Activated CD4-positive, alpha-beta T cell treated with anti-CD3 and anti-CD28 coated beads for 1 hour (primary cell): Measurements from ENCODE around the gene RANBP1.

Experiments used
- DNase-seq: peaks from one replicate; pipeline ENCODE4 v3.0.0-alpha.2; 2020

RANBP1 gene

GRCh38 chr22:20125201-20126174, 9.6 kb downstream of the RANBP1 start:
- DNase-seq = no peak

DNA sequence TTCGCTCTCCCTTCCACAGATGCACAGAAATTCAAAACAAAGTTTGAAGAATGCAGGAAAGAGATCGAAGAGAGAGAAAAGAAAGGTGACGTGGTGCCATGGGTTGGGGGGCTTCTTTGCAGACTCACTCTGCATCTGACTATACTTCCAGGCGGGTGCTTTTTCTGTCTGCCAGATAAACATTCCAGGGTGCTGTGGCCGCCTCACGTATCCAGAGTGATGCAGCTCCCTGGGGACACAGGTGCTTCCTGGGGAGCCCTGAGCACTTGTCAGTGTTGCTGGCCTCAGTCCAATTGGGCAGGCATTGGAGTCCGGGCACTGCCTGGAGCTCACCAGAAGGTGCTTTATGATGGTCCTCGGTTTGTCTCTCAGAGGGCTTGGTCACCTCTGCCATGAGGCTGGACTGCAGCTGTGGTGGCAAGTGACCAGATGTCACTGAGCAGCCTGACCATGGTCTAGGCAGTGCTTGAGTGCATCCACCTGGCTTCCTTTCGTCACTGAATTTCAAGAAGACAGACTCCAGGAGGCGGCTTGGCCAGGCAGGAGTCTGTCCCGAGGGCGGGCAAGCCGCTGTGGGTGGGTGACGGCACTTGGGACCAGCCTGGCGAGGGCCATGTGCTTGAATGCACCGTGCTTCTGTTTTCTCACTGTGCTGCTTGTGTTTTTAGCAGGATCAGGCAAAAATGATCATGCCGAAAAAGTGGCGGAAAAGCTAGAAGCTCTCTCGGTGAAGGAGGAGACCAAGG, 10.6 kb downstream of the RANBP1 start:
- DNase-seq = no peak

- DNase-seq = no peak
These were observed 11.5 kb downstream of the RANBP1 start for GRCh38 chr22:20127318-20127868.

GRCh38 chr22:20127869-20128618, 12.1 kb downstream of the RANBP1 start:
- no peak for DNase-seq

GRCh38 chr22:20128619-20128901, 12.7 kb downstream of the RANBP1 start:
- DNase-seq = no peak

DNA sequence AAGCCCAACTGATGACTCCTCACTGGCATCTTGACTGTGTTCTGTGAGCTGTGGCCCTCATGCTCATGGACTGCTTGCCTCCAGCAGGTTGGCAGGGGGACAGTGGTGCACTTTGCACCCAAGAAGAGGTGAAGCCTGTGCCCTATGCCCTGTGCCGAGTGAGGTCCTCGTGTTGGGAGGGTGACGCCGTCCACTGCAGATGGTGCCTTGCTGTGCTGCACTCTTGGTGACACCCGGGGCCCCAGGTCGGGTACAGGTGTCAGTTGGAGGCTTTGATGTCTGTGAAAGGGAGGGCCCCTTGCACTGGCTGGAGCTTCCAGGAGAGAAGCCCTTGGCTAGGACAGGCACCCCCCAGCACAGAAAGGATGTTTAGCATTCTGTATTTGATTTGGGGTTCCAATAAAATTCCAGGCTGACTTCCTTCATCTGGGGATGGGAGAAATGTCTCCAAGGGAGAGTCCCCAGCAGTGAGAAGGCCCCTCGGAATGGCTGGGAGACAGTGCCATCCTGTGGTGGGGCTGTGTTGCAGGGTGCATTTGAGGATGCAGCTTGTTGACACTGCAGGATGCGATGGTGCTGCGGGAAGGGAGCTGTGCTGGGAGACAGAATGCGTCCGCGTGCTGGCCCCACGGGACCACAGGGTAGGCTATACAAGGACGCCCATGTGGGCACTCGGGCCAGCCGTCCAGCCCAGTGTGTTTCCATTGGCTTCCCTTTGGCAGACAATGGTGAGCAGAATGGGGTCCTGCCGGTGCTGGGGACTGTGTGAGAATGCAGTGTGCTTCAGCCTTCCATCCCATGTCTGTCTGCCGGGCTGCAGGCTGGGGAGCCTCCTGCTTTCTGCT, 13.2 kb downstream of the RANBP1 start:
- peak; percentile 30 for DNase-seq

GRCh38 chr22:20129747-20130014, 13.8 kb downstream of the RANBP1 start:
- no peak for DNase-seq

- no peak for DNase-seq
These were observed 14.4 kb downstream of the RANBP1 start for GRCh38 chr22:20130319-20130718.

DNA sequence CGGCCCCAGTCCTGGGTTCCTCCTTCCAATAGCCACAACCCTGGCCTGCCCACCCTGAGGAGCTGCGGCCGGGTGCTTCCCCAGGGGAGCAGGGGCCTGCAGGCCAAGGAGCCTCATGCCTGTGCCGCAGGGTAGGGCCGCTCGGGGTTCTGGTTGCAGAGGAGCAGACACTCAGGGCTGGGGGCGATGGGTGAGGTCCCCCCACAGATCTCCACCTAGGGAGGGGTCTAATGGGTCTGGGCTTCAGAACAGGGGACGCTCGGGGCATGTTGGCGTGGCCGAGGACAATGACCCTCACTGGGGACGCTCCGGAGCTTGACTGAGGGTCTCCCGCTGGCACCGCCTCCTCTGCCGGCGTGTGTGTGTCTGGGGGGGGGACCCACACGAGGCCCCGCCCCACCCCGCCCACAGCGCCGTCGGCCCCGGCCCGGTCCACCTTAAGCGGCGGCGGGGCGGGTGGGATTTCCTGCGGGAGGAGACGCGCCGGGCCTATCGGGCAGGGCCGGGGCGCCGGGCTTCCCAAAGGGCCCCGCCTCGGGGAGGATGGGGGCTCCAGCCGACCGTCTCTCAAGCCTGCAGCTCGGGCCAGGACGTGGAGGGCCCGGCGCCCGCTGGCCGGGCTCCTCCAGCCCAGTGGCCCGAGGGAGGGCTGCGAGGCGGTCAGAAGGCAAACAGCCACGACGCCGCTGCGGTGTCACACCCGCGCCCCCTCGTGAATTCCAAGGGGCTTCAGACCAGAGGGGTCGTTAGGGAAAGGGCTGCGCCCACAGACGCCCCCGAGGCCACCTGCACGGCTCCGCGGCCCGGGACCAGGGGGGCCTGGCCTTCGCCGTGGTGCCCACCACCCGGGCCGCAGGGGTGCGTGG, 15.1 kb downstream of the RANBP1 start:
- DNase-seq = peak; percentile 73

- DNase-seq = no peak
These were observed 15.6 kb downstream of the RANBP1 start, which contains the start of gene ZDHHC8 for GRCh38 chr22:20131597-20131858. ZDHHC8 (plus strand) TSS chr22:20131804; CDS start chr22:20131948, 144 bp downstream.

GRCh38 chr22:20131859-20132685, 16.2 kb downstream of the RANBP1 start:
- no peak for DNase-seq

- DNase-seq = no peak
These were observed 16.9 kb downstream of the RANBP1 start for GRCh38 chr22:20132686-20133246.

GRCh38 chr22:20133930-20134549, 18.1 kb downstream of the RANBP1 start:
- no peak for DNase-seq

- DNase-seq = no peak
These were observed 19.4 kb downstream of the RANBP1 start for GRCh38 chr22:20135265-20135664.

- no peak for DNase-seq
These were observed 20.1 kb downstream of the RANBP1 start for GRCh38 chr22:20135806-20136602.

GRCh38 chr22:20136603-20136873, 20.6 kb downstream of the RANBP1 start:
- no peak for DNase-seq

- DNase-seq = no peak
These were observed 21.2 kb downstream of the RANBP1 start for GRCh38 chr22:20137113-20137512.

DNA sequence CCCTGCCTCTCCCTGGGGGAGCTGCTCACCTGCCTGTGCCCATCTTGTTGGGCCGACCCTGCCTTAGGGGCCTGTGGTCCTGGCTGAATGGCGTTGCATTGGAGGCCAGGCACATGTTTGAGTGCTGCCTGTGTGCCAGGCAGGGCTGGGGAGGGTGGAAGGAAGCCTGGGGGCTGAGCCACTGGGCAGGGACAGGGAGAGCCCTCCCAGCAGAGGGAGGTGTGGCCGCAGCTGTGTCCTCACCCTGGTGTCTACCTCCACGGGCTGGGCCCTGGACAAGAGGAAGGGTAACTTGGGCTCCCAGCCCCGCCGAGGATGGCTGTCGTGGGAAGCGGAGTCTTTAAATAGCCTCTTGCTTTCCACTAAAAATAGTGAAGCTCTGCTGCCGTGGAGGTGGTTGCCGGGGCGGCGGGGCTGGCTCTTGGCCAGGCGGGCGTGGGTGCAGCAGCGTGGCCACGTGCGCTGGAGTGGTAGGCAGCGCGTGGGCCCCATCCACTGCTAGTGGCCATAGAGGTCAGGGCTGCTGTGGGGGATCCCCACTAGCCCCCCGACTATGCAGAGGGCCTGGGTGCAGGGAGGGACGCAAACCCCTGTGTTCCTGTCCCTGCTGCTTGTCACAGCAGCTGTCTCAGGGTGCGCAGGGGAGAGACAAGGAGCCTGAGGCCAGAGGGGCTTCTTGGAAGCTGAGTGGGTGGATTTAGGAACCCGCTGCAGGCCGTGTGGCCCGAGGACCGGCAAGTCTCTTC, 21.9 kb downstream of the RANBP1 start:
- DNase-seq = no peak

DNA sequence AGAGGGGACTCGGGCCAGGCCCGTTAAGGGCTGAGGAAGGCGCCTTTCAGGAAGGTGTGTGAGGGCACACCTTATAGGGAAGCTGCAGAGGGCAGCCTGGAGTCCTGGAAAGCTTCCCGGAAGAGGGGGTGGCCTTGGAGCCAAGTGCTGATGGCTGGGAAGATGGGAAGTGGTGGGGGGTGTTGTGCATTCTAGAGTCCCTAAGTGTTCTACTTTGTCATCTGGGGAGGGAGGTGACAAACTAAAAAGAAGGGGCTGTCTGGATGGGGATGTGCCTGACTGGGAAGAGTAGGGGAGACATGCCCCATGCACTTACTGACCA, 22.5 kb downstream of the RANBP1 start:
- no peak for DNase-seq
